Endothelial cell of umbilical vein (primary cell): Measurements from ENCODE around the gene TAF6. TPM values are rescaled to one million over a fixed set of nuclear protein-coding genes. Genes with fewer than 3 reads are reported as not detected.

Experiments
- BruUV-seq: library from RNA; stranded (reverse); fragments of 400-500 nt; replicated peaks from 2 replicates; lab custom pipeline; 2021; lab: Mats Ljungman, UMichigan
- CTCF ChIA-PET: fragments of 300-600, 350-600 bp; sonication (Branson Sonifier 250); formaldehyde crosslinking; loops from one replicate; lab custom pipeline; 2021; ENCODE audit warnings: antibody characterized with exemption, inconsistent platforms; lab: Charles Lee
- POLR2A ChIA-PET: fragments of 300-600, 350-600 bp; sonication (Branson Sonifier 250); formaldehyde crosslinking; loops from one replicate; lab custom pipeline; 2021; ENCODE audit warnings: antibody characterized with exemption, inconsistent platforms; lab: Charles Lee
- DNase-seq: peaks from one replicate; pipeline ENCODE4 v3.0.0-alpha.2; 2011; ENCODE audit warnings: low read depth, low spot score
- FAIRE-seq: peaks from 2 replicates; lab custom pipeline; 2011; peaks lifted over from hg19 to GRCh38; lab: Jason Lieb, UNC
- H2AFZ ChIP-seq: 2 replicates; pipeline ENCODE4 v1.6.0; 2012; ENCODE audit warnings: low read depth, low read length, control low read depth, inconsistent platforms
- H3K27ac ChIP-seq: 2 replicates; pipeline ENCODE4 v1.5.1; 2011; ENCODE audit warnings: low read depth, mild to moderate bottlenecking, control low read depth, low read length, moderate library complexity; ENCODE audit not compliant: insufficient read depth
- H3K27me3 ChIP-seq, 2 experiments: 2 replicates each; pipeline versions ENCODE4 v1.6.0 to v1.6.1; 2011; ENCODE audit warnings: low read length in 2 of 2, mixed read lengths in 1 of 2; ENCODE audit not compliant: control insufficient read depth in 2 of 2, insufficient read depth in 2 of 2
- H3K36me3 ChIP-seq, 2 experiments: 2 replicates in 1 of 2; 3 replicates in 1 of 2; pipeline ENCODE4 v1.5.1; 2011; ENCODE audit warnings: low read length in 2 of 2, mild to moderate bottlenecking in 1 of 2, moderate library complexity in 1 of 2; ENCODE audit not compliant: control insufficient read depth in 2 of 2, insufficient read depth in 2 of 2; ENCODE audit errors: extremely low read depth in 1 of 2
- H3K4me1 ChIP-seq: 3 replicates; pipeline ENCODE4 v1.5.1; 2011; ENCODE audit warnings: mild to moderate bottlenecking, low read length; ENCODE audit not compliant: control insufficient read depth, insufficient read depth; ENCODE audit errors: extremely low read depth
- H3K4me2 ChIP-seq: 2 replicates; pipeline ENCODE4 v1.6.1; 2011; ENCODE audit warnings: low read length, control low read depth, mixed read lengths; ENCODE audit not compliant: insufficient read depth
- H3K4me3 ChIP-seq, 3 experiments: fragments of 200-600 bp in 1 of 3; sonication (generic), shearing (Covaris generic) in 1 of 3; replicated peaks in 1 of 3; 2 replicates each; pipeline ENCODE4 v1.5.1; 2011 to 2016; ENCODE audit warnings: control low read depth in 3 of 3, low read length in 3 of 3, mild to moderate bottlenecking in 2 of 3, inconsistent platforms in 1 of 3, low read depth in 1 of 3, moderate library complexity in 1 of 3; ENCODE audit not compliant: insufficient read depth in 1 of 3
- H3K79me2 ChIP-seq: 2 replicates; pipeline ENCODE4 v1.6.0; 2012; ENCODE audit warnings: low read length, inconsistent platforms; ENCODE audit not compliant: control insufficient read depth, insufficient read depth
- H3K9ac ChIP-seq: replicated peaks from 2 replicates; pipeline ENCODE3; 2011; ENCODE audit warnings: low read length, control low read depth; ENCODE audit not compliant: insufficient read depth; ENCODE audit errors: extremely low read depth
- H3K9me1 ChIP-seq: replicated peaks from 3 replicates; pipeline ENCODE4 v1.6.0; 2011; ENCODE audit warnings: mild to moderate bottlenecking, low read length; ENCODE audit not compliant: control insufficient read depth, insufficient read depth; ENCODE audit errors: extremely low read depth
- H3K9me3 ChIP-seq: replicated peaks from 2 replicates; pipeline ENCODE4 v1.5.1; 2012; ENCODE audit warnings: low read length, inconsistent platforms; ENCODE audit not compliant: control insufficient read depth, insufficient read depth
- H4K20me1 ChIP-seq: replicated peaks from 2 replicates; pipeline ENCODE3; 2011; ENCODE audit warnings: mild to moderate bottlenecking, low read length; ENCODE audit not compliant: control insufficient read depth, insufficient read depth; ENCODE audit errors: extremely low read depth
- EZH2 ChIP-seq: IDR thresholded peaks from 2 replicates; pipeline ENCODE4 v1.6.1; 2012; ENCODE audit warnings: borderline replicate concordance, low read depth, mild to moderate bottlenecking, moderate library complexity, low read length, inconsistent platforms; ENCODE audit not compliant: severe bottlenecking
- JUN ChIP-seq: IDR thresholded peaks from 2 replicates; pipeline ENCODE4 v1.6.1; 2011; ENCODE audit warnings: borderline replicate concordance, low read depth; ENCODE audit not compliant: insufficient read length, insufficient read depth
- MYC ChIP-seq: IDR thresholded peaks from one replicate; pipeline ENCODE4 v1.6.1; 2011; ENCODE audit warnings: mild to moderate bottlenecking, low read depth, low read length
- dilution Hi-C: fragments of 300-500 bp; cut with MboI; formaldehyde crosslinking; loops from one replicate; pipeline ENCODE4 v1.15.0; 2019; ENCODE audit warnings: low sequenced_read_pairs; ENCODE audit not compliant: extremely low pct_ligation_motif_present
- intact Hi-C: fragments of 100-400 bp; cut with micrococcal nuclease; formaldehyde crosslinking; loops from one replicate; pipeline ENCODE4 v1.10.0; 2022
- polyA plus RNA-seq, 4 experiments: library from polyadenylated mRNA; depleted of rRNA in 3 of 4; stranded (reverse) in 3 of 4; unstranded in 1 of 4; fragments of >200 nt; gene quantifications; 2 replicates each; pipeline versions ENCODE4 v1.2.1 to v1.2.3, GENCODE V29; 2011 to 2012; ENCODE audit warnings: missing spikeins in 1 of 4
- total RNA-seq: library from RNA; stranded (reverse); gene quantifications from 2 replicates; pipeline ENCODE4 v1.2.3, GENCODE V29; 2021
- TF ChIP-seq, protein P1 (sequence below): IDR thresholded peaks from 2 replicates; pipeline ENCODE4 v1.6.1; 2011; ENCODE audit not compliant: insufficient read depth, insufficient read length

TAF6 gene
- total and polyA plus RNA-seq, 2 donors (not counting 3 experiments of a cell fraction or from before 2014, with no cell fraction given) = 32.7 to 64.6 TPM

GRCh38 chr7:100159099-100159623, 40.0 kb upstream of the TAF6 start:
- TF ChIP-seq JUN (no peak), EZH2 (no peak), MYC (no peak)
- TF ChIP-seq, protein P1, sequence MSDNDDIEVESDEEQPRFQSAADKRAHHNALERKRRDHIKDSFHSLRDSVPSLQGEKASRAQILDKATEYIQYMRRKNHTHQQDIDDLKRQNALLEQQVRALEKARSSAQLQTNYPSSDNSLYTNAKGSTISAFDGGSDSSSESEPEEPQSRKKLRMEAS = no peak
- peaks cover 0 to 2% of the 10 kb centered on the region in 2 experiments for H3K27me3 ChIP-seq
- H3K9me1 ChIP-seq = no peaks in the 10 kb centered on the region
- POLR2A ChIA-PET = interaction anchor here (0.7 kb wide), 1 partner anchor 171 kb away, joined by 4 read pairs; no protein-coding TSS in a partner anchor
- no peak for DNase-seq
- CTCF ChIA-PET = interaction anchor here (0.8 to 1.1 kb wide), 2 partner anchors 9 to 31 kb away, joined by 3 to 4 read pairs; partner anchors contain the start of gene GAL3ST4
- no TSS peak for BruUV-seq
- peak overlapping the region; percentile 53 to 86 (median 66) for H3K4me3 ChIP-seq
- dilution Hi-C loops (no loop called here), intact Hi-C loops (loop anchor here (2.0 kb wide), 1 partner anchor 58 kb away; the partner anchor contains the start of genes AP4M1 and MCM7)
- peaks cover 0 to 15% of the 10 kb centered on the region in 2 experiments for H3K36me3 ChIP-seq
- H2AFZ ChIP-seq = peak overlapping the region; percentile 64
- peaks cover 14% of the 10 kb centered on the region for H3K4me1 ChIP-seq
- H3K4me2 ChIP-seq = peak overlapping the region; percentile 90
- H3K9me3 ChIP-seq = no peaks in the 10 kb centered on the region
- no peaks in the 10 kb centered on the region for H3K79me2 ChIP-seq
- H4K20me1 ChIP-seq = no peaks in the 10 kb centered on the region
- peak overlapping the region; percentile 56 for H3K9ac ChIP-seq
- FAIRE-seq = no peak
- no peak overlapping the region for H3K27ac ChIP-seq
